HG03469 (cell line): ENCODE data around the gene DHX36.

Source experiments
- ATAC-seq: cut with Tn5 transposase; IDR thresholded peaks from one replicate; pipeline ENCODE4 v1.9.1; 2021; ENCODE audit warnings: mild to moderate bottlenecking, moderate library complexity, moderate number of reproducible peaks; ENCODE audit not compliant: unreplicated experiment

DHX36 gene

GRCh38 chr3:154227531-154227930, 96.8 kb downstream of the DHX36 start:
- no peak for ATAC-seq

GRCh38 chr3:154225536-154225935, 98.8 kb downstream of the DHX36 start:
- ATAC-seq, result no peak

GRCh38 chr3:154224866-154225265, 99.4 kb downstream of the DHX36 start:
- no peak for ATAC-seq

- no peak for ATAC-seq
Measured at GRCh38 chr3:154224366-154224765, 99.9 kb downstream of the DHX36 start.

- no peak for ATAC-seq
Measured at GRCh38 chr3:154223519-154223918, 100.8 kb downstream of the DHX36 start.
